GM10847 (cell line): ENCODE measurements around the gene EPB41L2.

Experiments
- POLR2A ChIP-seq: IDR thresholded peaks from 2 replicates; pipeline ENCODE4 v1.6.1; 2011; ENCODE audit not compliant: insufficient read length; ENCODE audit errors: extremely low read depth

Gene EPB41L2

DNA sequence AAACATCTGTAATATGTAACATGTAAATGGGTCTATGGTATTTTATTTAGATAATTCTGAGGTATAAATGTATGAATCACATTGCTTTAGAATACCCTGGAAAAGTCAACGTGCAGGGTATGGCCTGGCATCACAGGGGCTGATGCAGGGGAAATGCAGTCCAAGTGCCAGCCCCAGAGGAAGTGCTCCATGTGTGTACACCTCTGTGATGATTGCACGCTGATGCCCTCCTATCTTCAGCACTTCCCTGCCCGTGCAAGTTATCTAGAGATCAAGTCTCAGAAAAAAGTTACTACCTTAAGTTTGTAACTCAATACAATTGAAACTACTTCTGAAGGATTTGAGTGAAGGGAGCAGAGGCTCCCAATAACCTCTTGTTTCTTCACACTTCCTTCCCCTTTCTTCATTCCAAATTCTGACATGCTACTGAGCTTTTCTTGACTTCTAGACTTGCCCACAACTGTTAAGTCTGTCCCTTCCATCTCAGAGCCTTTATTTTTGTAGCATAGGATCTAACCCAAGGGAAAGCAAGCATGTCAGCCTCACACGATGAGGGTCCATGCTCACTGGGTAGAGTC lies 233.6 kb downstream of the EPB41L2 start:
- no peak for TF ChIP-seq POLR2A

DNA sequence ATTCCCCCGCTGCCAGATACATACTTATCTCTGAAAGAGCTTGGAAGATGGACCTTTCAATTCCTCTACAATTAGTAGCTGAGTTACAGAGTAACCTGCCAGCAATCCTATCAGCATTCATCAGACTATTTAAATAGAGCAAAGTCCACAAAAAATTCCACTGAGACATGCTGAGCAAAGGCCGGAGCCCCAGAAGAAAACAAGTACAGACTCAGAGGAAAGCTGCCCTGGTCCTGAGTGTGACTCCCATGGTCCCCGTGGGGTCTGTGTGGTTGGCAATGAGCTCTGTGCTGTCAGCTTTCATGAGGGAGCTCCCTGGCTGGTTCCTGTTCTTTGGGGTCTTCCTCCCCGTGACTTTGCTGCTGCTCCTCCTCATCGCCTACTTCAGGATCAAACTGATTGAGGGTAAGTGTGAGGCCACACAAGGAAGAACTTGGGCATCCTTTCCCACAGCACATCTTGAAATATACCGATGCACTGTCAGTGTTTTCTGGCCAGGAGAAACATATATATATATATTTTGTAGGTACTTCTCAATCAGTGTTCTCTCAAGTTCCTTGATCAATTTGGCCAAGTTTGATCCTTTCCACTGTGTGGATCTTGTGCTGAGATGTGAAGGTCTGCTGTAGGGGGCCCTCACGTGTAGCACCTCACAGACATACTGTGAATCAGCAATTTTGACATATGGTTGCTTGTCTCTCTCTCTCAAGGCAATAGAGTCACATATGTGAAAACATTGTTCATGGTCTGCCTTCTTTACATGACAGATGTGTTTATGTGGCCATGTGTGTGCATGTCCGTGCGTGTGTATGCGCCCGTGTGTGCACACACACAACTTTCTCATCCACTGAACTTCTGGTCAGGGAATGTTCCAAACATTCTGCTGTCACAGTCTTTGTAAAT lies 235.5 kb downstream of the EPB41L2 start, which contains the start of gene SMLR1:
Gene SMLR1 (plus strand): TSS at position 160 of the 903 bp plus-strand sequence. CDS start 8 bp downstream, at position 168.
- no peak for TF ChIP-seq POLR2A

DNA sequence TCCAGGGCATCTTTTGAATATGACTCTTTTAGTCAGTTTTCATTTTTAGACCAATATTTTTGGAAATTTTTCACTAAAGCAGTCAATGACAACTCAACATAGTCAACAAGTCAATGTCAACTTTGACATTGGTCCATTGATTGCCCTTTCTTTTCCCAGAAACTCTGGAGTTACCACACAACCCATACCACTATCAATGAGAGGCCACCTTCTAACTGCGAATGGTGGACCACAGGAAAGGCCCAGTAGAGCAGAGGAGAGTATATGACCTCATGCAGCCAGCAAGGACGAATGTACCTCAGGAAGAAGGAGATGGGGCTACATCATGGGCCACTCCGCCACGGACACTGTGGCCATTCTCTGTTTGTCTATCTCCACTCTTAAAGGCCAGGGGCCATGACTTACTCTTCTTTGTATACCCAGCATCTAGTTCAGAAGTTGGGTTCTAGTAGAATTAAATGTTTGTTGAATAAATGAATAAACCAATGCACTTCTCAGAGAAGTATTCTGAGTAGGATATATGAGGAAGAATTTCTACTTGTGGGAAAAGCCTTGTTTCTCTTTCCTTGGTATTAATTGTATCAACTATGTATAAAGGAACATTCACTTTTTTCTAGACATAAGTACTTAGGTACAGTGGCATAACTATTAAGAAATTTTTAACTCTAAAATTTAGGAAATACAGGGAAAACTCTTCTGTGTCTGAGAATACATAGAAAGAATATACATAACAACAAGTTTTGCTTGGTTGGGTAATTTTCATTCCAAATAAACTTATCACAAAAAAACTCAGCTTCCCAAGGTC lies 236.4 kb downstream of the EPB41L2 start:
- no peak for TF ChIP-seq POLR2A

DNA sequence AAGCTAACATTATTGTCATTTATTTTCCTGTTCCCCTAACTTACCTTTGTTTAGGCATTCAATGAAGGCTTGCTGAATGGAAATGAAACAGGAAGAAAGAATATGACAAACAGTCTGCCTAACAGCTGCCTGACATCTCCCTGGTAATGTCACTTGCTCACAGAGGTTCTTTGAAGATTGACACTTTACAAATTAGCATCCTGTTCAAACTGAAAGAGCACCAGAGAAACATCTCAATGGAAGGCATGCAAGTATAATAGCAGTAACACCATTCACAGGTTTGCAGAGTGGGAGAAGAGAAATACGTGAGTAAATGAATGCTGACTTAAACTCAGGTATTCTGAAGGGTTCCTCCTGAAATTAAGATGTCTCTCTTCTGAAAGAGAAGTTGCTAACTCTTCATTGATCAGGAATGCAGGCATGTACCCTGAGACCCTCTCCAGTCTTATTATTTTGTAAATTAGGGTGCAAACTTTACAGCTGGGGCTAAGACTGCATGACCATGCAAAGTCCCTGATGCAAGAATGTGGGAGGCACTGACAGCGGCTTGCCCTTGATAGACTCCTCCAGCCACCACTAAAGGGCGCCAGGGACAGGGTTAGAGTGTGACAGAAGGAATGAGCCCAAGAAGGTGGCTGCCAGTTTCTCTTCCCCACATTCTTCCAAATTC lies 237.1 kb downstream of the EPB41L2 start:
- TF ChIP-seq POLR2A = no peak

DNA sequence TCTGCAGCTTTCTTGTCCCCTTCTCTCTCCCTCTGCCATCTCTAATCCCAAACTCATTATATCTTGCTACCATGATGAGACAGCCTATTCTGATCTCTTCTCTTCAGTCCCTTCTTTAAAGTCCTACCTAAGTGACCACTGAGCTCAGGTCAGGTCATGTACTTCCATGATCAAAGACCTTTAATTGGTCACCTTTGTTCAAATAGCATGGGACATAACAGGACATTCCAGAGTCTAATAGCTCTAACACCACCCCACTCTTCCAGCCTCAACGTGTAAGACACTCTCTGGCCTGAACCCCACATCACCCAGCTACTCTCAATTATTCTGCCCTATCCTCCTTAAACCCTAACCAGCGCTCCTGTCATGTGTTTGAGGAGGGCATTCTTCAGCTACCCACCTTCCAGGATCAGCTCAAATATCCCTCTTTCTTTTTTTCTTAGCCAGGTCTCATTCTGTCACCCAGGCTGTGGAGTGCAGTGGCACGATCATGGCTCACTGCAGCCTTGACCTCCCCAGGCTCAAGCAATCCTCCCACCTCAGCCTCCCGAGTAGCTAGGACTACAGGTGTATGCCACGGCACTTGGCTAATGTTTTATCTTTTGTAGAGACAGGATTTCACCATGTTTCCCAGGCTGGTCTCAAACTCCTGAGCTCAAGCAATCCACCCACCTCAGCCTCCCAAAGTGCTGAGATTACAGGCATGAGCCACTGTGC lies 237.9 kb downstream of the EPB41L2 start:
- TF ChIP-seq POLR2A = no peak

DNA sequence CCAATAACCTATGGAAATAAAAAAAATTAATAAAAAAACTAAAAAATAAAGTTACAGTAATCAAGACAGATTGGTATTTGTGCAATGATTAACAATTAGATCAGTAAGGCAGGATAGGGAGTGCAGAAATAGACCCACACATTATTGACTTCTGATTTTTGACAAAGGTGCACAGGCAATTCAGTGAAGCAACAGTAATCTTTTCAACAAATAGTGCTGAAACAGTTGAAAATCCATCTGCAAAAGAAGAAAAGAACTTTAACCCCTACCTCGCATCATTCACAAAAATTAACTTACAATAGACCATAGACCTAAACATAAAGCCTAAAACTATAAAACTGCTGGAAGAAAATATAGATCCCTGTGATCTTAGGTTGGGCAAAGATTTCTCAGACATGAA lies 240.3 kb downstream of the EPB41L2 start:
- TF ChIP-seq POLR2A = no peak

DNA sequence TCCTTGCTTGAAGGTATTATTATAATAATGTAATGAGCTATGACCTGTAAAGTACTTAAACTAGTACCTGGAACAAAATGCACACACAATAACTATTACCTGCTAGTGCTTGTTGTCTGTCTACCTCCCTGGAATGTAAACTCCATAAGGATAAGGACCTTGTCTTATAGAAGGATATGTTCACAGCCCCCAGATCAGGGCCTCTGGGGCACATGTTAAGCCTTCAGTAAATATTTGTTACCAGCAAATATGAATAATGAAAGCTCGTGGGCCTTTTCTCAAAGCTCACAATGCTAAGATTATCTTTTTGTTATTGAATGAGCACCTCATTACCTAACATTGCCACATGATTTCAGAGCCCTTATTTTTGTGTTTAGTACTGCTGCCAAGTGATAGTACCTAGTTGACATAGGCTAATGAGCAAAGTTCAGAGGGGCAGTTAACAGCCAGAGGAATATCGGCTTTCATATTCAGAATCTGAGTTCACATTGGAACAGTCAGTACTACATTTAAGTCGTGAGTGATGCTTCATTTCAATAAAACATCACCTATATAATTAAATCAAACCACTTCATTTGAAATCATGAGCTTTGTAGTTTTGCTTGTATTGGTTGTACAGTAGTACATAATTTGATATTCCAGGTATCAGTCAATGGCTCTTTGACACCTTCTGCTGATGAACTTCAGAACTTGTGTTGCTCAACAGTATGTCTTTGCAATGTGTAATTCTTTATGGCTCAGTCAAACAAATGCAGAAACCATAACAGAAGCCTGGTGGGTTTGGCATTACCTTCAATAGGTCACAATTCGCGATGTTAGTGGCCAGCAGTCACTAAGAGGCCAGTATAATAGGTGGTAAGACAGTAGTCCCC lies 247.6 kb downstream of the EPB41L2 start:
- no peak for TF ChIP-seq POLR2A

DNA sequence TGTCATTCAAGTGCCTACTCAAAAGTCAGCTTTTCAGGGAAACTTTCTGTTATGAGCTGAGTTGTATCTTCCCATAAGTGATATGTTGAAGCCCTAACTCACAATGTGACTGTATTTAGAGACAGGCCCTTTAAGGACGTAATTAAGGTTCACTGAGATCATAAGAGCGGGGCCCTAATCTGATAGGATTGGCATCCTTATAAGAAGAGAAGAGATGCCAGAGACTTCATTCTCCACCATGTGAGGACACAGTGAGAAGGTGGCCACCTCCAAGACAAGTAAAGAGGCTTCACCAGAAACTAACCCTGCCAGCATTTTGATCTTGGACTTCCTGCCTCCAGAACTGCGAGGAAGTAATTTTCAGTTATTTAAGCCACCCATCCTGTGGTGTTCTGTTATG lies 248.5 kb downstream of the EPB41L2 start:
- no peak for TF ChIP-seq POLR2A

DNA sequence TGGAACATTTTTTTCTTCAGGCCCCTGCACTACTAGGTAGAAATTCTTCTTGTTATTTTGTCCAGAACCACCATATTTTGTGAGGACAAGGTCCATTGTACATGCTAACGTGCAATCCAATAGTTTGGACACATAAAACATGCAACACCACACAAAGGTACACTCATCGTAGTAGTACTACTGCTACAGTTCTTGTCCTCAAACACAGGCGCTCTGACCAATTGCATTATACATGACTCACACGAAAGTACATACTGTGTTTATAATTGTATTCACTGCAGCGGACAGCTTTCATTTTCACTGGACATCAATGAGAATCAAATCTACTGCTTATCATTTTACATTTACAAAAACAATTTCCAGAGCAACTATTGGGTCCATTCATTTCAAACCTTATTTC lies 251.1 kb downstream of the EPB41L2 start:
- TF ChIP-seq POLR2A = no peak

DNA sequence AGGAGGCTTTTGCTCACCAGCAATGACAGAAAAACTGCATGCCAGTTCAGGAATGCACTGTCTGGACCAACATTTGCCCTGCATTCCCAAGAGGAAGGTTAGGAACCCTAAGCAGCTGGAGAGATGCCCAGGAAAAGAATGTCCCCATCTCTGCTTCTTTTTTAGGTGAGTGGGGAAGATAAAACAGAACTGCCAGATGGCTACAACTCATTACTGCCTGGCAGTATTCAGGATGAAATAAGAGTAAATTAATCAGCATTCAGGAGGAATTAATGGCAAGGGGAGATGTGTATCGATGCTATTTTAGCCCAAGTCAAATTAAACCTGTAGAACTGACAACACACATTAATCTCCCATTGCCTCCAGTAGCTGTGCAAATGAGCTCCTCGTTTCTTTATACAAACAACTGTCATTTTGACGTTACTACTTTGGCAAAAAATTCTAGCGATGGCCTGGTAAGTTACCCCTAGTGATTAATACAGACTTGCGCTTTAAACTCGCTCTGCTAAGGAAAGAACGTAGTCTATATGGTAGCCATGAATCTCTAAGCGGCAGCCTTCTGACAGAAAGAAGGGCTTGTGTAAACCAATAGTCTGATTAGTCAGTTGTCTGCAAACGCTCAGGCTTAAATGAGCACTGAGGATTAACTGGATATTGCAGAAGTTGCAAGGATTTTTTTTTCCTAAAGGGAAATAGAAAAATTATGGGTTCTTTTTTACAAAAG lies 252.6 kb downstream of the EPB41L2 start:
- TF ChIP-seq POLR2A = no peak

DNA sequence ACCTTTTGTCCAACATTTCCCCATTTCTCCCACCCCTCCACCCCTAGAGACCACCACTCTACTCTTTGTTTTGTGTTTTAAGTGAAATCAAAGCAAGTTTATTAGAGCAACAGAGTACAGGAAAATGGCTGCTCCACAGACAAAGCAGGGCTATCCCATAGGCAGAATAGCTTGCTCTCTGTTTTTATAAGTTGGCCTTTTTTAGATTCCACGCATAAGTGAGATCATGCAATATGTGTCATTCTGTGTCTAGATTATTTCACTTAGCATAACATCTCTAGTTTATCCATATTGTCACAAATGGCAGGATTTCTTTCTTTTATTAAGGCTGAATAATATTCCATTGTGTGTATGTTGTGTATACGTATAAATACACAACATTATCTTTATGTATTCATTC lies 266.0 kb downstream of the EPB41L2 start:
- no peak for TF ChIP-seq POLR2A

DNA sequence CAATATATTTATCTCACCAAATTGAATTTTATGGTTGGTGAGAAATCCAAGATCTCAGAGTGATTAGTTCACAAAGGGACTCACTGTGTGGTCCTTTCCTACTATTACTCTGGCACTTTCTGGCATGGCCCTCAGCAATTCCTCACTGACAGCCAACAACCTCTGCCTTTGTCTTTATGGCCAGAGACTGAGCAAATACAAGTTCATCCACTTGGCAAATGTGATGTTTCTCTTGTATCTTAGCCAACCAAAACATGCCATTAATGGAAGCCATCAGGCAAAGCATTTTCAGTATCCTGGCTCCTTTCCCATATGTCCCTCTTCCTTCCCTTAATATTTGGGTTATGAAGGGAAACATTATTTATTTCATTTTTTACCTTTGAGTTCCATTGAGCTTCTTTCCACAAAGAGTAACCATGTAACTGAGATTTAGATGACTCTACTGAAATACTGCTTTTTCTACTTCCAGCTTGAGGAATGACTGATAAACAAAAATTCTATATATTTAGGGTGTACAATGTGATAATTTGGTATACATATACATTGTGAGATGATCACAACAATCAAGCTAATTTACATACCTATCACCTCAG lies 266.6 kb downstream of the EPB41L2 start:
- TF ChIP-seq POLR2A = no peak

DNA sequence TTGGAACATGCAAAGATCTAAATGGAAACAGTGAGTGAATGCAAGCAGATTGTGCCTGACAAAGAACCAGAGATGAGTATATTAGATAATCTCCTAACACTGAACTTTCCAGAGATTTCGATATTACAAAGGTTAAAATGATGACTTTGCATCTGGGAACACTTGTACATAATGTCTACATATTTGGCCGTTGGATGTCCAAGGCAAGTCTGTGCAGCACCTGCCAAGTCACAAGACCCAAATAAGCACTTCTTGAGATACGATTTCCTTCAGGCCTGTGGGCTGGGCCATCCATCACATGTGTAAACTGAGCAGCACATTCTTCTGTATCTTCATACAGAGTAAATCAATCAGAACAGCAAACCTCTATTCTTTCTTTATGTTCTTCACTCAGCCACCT lies 268.3 kb downstream of the EPB41L2 start:
- no peak for TF ChIP-seq POLR2A
